VCaP (cell line): ENCODE data around the gene PIBF1.

Source experiments
- H3K27ac ChIP-seq: fragments of 450-650 bp; 2 replicates; pipeline ENCODE4 v1.5.1; 2017
- TF ChIP-seq, protein P1 (sequence below): fragments of 450-650 bp; conservative IDR thresholded peaks from 2 replicates; pipeline ENCODE4 v1.5.1; 2017; ENCODE audit warnings: mild to moderate bottlenecking, moderate library complexity

The PIBF1 gene, protein sequence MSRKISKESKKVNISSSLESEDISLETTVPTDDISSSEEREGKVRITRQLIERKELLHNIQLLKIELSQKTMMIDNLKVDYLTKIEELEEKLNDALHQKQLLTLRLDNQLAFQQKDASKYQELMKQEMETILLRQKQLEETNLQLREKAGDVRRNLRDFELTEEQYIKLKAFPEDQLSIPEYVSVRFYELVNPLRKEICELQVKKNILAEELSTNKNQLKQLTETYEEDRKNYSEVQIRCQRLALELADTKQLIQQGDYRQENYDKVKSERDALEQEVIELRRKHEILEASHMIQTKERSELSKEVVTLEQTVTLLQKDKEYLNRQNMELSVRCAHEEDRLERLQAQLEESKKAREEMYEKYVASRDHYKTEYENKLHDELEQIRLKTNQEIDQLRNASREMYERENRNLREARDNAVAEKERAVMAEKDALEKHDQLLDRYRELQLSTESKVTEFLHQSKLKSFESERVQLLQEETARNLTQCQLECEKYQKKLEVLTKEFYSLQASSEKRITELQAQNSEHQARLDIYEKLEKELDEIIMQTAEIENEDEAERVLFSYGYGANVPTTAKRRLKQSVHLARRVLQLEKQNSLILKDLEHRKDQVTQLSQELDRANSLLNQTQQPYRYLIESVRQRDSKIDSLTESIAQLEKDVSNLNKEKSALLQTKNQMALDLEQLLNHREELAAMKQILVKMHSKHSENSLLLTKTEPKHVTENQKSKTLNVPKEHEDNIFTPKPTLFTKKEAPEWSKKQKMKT

DNA sequence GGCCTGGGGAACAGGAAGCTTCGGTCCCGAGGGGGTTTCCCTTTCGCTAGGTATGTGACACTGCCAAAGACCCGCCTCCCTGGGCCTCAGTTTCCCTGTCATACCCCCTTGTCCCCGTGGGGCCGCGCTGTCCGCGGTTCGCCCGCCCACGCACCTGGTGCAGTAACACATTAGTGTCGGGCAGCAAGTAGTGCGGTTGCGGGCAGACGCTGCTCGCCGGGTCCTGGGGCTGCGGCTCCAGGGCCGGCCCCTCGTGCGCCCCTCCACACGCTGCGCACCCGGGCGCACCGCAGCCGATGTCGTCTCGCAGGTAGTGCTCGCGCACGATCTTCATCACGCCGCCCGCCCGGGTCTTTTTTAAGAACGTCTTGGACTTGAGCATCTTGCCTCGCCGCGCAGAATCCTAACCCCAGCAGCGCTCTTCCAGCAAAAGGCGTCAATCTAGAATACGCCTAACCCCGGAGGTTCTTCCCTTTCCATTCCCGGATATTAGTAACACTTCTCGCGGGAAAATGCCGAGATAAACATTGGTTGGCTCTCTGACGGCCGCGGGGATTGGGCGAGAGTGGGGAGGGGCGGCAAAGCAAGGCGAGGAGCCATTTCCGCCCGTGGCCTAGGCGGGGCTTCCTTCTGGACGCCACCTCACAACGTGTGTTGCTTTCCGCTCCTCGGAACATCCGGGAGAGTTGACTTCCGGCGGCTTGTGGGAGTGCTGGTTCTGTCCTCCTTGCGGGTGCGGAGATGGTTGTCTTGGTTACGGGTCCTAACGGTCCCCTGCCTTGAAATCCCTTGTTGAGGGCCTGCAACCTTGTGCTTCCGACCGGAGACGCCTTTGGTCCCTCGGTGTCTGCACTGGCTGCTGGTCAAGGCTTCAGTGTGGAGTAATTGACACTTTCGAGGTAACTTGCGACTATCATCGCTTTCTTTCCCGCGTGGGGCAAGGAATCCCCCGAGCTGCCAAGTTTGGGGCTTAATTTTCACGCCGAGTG is at the start of gene PIBF1, which contains the start of gene DIS3:
TSS of gene PIBF1 (plus strand) at position 683 of the 989 bp plus-strand sequence. CDS start 1,337 bp downstream, outside the sequence.
TSS of gene DIS3 (minus strand) at position 450 of the 989 bp plus-strand sequence. CDS start at position 382, 68 bp downstream.
- TF ChIP-seq, protein P1, sequence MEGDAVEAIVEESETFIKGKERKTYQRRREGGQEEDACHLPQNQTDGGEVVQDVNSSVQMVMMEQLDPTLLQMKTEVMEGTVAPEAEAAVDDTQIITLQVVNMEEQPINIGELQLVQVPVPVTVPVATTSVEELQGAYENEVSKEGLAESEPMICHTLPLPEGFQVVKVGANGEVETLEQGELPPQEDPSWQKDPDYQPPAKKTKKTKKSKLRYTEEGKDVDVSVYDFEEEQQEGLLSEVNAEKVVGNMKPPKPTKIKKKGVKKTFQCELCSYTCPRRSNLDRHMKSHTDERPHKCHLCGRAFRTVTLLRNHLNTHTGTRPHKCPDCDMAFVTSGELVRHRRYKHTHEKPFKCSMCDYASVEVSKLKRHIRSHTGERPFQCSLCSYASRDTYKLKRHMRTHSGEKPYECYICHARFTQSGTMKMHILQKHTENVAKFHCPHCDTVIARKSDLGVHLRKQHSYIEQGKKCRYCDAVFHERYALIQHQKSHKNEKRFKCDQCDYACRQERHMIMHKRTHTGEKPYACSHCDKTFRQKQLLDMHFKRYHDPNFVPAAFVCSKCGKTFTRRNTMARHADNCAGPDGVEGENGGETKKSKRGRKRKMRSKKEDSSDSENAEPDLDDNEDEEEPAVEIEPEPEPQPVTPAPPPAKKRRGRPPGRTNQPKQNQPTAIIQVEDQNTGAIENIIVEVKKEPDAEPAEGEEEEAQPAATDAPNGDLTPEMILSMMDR, result no peak
- H3K27ac ChIP-seq, result peak within 1 kb of the TSS; percentile 68

DNA sequence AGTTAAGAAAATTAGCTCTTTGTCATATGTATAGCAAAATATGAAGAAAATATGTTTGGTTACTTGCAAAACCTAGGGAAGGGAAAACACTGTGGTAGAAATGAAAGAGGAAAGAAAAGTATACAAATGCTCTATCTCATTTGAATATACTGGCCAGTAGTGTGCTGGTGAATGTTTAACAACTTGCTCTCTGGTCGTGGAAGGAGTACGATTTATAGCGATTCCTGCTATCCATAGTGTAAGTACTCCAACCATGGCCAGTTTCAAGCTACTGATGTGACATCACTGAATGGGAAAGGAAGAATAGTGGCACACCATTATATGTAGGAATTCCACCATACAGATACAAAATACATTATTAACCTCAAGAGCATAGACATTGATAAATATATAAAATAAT is 44.9 kb upstream of the PIBF1 start:
- TF ChIP-seq, protein P1, result no peak
- no peak overlapping the region for H3K27ac ChIP-seq

DNA sequence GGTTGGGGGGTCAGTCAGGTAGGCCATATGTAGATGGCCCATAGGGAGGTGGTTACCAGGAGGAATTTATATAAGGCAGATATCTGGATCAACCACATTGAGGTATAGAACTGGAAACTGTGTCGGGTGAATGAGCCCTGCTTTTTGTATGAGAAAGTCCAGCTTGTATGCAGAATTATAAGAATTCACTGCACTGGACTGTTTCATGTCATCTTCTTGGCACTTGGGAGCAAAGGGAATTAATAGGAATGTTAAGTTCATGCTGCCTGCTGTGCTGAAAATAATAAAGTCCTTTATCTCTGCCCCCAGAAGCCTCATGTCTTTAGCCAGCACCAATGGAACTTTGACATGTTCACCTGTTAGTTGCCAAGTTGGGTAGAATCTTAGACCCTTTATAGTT is 41.9 kb upstream of the PIBF1 start:
- TF ChIP-seq, protein P1, result no peak
- H3K27ac ChIP-seq, result no peak overlapping the region

DNA sequence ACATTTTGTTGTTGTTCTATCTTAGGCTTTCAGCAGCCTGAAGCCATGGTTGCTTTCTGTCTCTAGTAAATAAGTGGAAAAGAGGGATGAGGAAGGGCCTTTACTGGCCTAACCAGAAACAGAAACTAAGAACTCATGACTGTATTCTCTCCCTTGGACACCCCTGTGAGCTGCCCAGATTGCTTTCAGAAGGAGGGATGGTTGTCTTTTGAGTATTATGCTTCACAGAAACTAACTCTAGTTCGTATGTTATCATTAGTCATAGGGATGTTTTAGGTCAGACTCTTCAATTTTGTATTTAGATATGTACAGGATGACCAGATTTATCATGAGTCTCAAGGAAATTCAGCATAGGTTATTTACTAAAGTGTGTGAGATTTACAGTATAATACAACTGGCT is 36.7 kb upstream of the PIBF1 start:
- TF ChIP-seq, protein P1, result no peak
- H3K27ac ChIP-seq, result no peak overlapping the region

DNA sequence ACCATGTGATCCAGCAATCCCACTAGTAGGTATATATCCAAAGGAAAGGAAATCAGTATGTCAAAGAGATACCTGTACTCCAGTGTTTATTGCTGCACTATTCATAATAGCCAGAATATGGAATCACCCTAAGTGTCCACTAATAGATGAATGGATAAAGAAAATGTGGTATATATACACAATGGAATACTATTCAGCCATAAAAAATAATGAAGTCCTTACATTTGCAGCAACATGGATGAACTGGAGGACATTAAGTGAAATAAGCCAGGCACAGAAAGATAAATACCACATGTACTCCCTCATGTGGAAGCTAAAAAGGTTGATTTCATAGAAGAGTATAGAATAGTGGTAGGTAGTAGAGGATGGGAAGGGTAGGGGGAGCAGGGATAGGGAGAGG is 30.7 kb upstream of the PIBF1 start:
- H3K27ac ChIP-seq, result no peak overlapping the region
- TF ChIP-seq, protein P1, result no peak

DNA sequence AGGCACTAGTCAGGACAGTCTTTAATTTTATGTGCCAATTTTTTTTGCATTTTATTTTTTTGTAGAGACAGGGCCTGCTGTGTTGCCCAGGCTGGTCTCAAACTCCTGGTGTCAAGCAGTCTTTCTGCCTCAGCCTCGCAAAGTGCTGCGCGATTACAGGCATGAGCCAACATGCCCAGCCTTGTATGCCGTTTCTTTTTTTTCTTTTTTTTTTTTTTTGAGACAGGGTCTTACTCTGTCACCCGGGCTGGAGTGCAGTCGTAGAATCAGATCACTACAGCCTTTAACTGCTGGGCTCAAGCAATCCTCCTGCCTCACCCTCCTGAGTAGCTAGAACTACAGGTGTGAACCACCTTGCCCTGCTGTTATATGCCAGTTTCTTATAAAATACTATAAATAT is 27.8 kb upstream of the PIBF1 start:
- H3K27ac ChIP-seq, result no peak overlapping the region
- TF ChIP-seq, protein P1, result no peak
